ENCODE data around the gene RAF1. TPM values are rescaled to one million over a fixed set of nuclear protein-coding genes. Genes with fewer than 3 reads are reported as not detected.
"Not testable (repeated sequence)": the region's sequence is repeated elsewhere in the genome, so short reads cannot be mapped to it uniquely, and the experiment has no call there.

RAF1 gene
- total and polyA plus RNA-seq, 7 experiments from 2014 or later = 50.2 to 129 (median 114) TPM

DNA sequence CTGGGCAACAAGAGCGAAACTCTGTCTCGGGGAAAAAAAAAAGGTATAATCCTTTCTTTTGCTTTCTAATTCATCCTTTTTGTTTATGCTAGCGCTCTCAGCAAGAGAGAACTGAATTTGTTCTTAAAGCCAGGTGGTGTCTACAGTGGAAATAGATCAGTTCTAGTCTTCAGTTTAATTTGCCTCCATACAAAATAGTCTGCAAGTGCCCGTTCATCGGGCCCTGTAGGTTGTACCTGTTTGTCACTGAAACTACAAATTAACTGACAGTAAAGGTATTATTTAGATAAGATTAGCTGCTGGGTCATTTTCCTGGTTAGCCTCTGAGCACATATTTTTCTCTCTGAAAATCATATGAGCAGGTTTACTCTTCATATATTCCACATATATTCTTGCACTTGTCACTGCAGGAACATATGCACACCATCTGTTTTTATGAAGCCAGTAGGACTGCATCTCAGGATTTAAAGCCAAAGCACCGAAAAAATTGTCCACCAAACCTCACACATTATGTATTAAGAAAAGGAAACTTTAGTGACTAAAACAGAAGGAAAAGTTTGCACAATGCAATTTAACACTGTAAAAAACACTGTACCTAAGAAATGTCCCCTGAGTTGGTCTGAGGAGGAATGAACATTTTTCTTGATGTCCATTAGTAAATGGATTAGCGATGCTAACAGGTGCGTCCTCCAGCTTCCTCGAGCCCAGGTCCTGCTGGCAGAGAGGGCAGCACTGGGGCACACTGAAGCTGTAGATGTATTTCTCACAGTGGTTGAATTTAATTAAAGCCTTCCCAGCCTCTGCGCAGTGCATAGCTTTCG, 119.1 kb downstream of the RAF1 start:
- peaks cover 0 to 4% (median 0%) of the 10 kb centered on the region in 5 donors for H3K36me3 Mint-ChIP-seq
- H3K4me1 ChIP-seq (ENCODE audit: control insufficient read depth in 2 of 2, insufficient read depth in 2 of 2, low read length in 2 of 2) = no peaks in the 10 kb centered on the region

DNA sequence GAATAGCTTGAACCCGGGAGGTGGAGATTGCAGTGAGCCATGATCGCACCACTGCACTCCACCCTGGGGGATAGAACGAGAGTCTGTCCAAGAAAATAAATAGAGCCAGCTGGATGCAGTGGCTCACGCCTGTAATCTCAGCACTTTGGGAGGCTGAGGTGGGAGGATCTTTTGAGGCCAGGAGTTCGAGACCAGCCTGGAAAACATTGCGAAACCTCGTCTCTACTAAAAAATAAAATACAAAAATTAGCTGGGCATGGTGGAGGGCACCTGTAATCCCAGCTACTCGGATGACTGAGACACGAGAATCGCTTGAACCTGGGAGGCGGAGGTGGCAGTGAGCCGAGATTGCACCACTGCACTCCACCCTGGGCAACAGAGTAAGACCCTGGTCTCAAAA, 120.4 kb downstream of the RAF1 start:
- H3K4me3 Mint-ChIP-seq; H3K4me1 Mint-ChIP-seq; POLR2A ChIA-PET; H3K27ac ChIP-seq (ENCODE audit: low read depth, low read length); H3K27me3 Mint-ChIP-seq; H3K27me3 ChIP-seq (ENCODE audit: control insufficient read depth in 2 of 2, insufficient read depth in 2 of 2, low read length in 2 of 2); H3K9me3 Mint-ChIP-seq; intact Hi-C loops (cut with micrococcal nuclease); H3K9me3 ChIP-seq (ENCODE audit: control insufficient read depth in 2 of 3, low read length in 3 of 3); H3K4me1 ChIP-seq (ENCODE audit: control insufficient read depth in 2 of 2, insufficient read depth in 2 of 2, low read length in 2 of 2); H3K4me3 ChIP-seq (ENCODE audit: low read length); ATAC-seq; DNase-seq; H3K36me3 ChIP-seq (ENCODE audit: control insufficient read depth in 2 of 3, insufficient read depth in 3 of 3, low read length in 3 of 3); H3K27ac Mint-ChIP-seq: not testable (repeated sequence)
- CTCF ChIA-PET = interaction anchor here (0.6 kb wide), 1 partner anchor 1018 kb away, joined by 4 read pairs; no protein-coding TSS in a partner anchor
- H3K36me3 Mint-ChIP-seq = peaks cover 0 to 13% (median 0%) of the 10 kb centered on the region in 5 donors

More for the DNA sequence above, 119.1 kb downstream of the RAF1 start:
- Histone ChIP-seq H3K4me3 (ENCODE audit: low read length) (no peak overlapping the region), H3K36me3 (ENCODE audit: control insufficient read depth in 2 of 3, insufficient read depth in 3 of 3, low read length in 3 of 3) (no peaks in the 10 kb centered on the region), H3K27ac (ENCODE audit: low read depth, low read length) (no peak overlapping the region), H3K27me3 (ENCODE audit: control insufficient read depth in 2 of 2, insufficient read depth in 2 of 2, low read length in 2 of 2) (no peaks in the 10 kb centered on the region), H3K9me3 (ENCODE audit: control insufficient read depth in 2 of 3, low read length in 3 of 3) (no peaks in the 10 kb centered on the region)
- ATAC-seq (no peak), DNase-seq (no peak)
- H3K27ac Mint-ChIP-seq = no peak overlapping the region
- peaks cover 0 to 2% (median 0%) of the 10 kb centered on the region in 7 donors for H3K4me1 Mint-ChIP-seq
- CTCF ChIA-PET = no interaction called here
- no peak overlapping the region for H3K4me3 Mint-ChIP-seq
- H3K27me3 Mint-ChIP-seq = no peaks in the 10 kb centered on the region
- H3K9me3 Mint-ChIP-seq = no peaks in the 10 kb centered on the region
- POLR2A ChIA-PET = no interaction called here
- intact Hi-C loops (cut with micrococcal nuclease) = no loop called here

DNA sequence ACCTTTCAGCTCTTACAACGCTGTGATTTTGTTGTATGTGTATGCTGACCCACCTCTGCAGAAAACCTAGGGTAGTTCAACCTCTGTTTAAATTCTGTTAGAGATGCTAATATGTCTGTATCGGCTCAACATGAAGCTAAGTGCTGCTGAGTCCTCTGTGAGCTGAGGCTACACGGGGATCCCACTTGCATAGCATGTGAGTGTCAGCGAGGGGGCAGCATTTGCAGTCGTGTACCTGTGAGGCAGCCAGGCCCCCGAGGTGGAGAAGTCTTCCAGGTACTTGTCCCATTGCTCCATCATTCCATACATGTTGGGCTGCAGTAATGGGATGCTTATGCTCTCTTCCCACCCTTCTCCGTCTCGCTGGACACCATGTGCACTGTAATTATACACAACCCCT, 122.3 kb downstream of the RAF1 start:
- H3K9me3 ChIP-seq (ENCODE audit: control insufficient read depth in 2 of 3, low read length in 3 of 3) = no peaks in the 10 kb centered on the region
- no peak for ATAC-seq

GRCh38 chr3:12536423-12536822, 127.5 kb downstream of the RAF1 start:
- Histone ChIP-seq H3K9me3 (ENCODE audit: control insufficient read depth in 2 of 3, low read length in 3 of 3) (no peaks in the 10 kb centered on the region), H3K4me1 (ENCODE audit: control insufficient read depth in 2 of 2, insufficient read depth in 2 of 2, low read length in 2 of 2) (no peaks in the 10 kb centered on the region), H3K4me3 (ENCODE audit: low read length) (no peak overlapping the region), H3K27me3 (ENCODE audit: control insufficient read depth in 2 of 2, insufficient read depth in 2 of 2, low read length in 2 of 2) (no peaks in the 10 kb centered on the region), H3K36me3 (ENCODE audit: control insufficient read depth in 2 of 3, insufficient read depth in 3 of 3, low read length in 3 of 3) (peaks cover 0 to 21% (median 4%) of the 10 kb centered on the region in 3 experiments), H3K27ac (ENCODE audit: low read depth, low read length) (no peak overlapping the region)
- intact Hi-C loops (cut with micrococcal nuclease) = no loop called here
- H3K4me3 Mint-ChIP-seq = no peak overlapping the region
- H3K4me1 Mint-ChIP-seq = no peaks in the 10 kb centered on the region
- POLR2A ChIA-PET = no interaction called here
- peaks cover 0 to 24% (median 9%) of the 10 kb centered on the region in 5 donors for H3K36me3 Mint-ChIP-seq
- no peaks in the 10 kb centered on the region for H3K9me3 Mint-ChIP-seq
- ATAC-seq (no peak), DNase-seq (no peak)
- CTCF ChIA-PET = interaction anchor here (0.6 kb wide), 1 partner anchor 78 kb away, joined by 3 read pairs; no protein-coding TSS in a partner anchor
- no peak overlapping the region for H3K27ac Mint-ChIP-seq
- H3K27me3 Mint-ChIP-seq = no peaks in the 10 kb centered on the region

More for the DNA sequence above, 122.3 kb downstream of the RAF1 start:
- no peak overlapping the region for H3K4me3 Mint-ChIP-seq
- no peaks in the 10 kb centered on the region for H3K36me3 ChIP-seq (ENCODE audit: control insufficient read depth in 2 of 3, insufficient read depth in 3 of 3, low read length in 3 of 3)
- no peak overlapping the region for H3K4me3 ChIP-seq (ENCODE audit: low read length)
- H3K4me1 ChIP-seq (ENCODE audit: control insufficient read depth in 2 of 2, insufficient read depth in 2 of 2, low read length in 2 of 2) = no peaks in the 10 kb centered on the region
- H3K27ac Mint-ChIP-seq = peak overlapping the region in 2 of 9 donors; percentile 63 to 74
- POLR2A ChIA-PET = no interaction called here
- no peak overlapping the region for H3K27ac ChIP-seq (ENCODE audit: low read depth, low read length)
- H3K36me3 Mint-ChIP-seq = peaks cover 0 to 13% (median 0%) of the 10 kb centered on the region in 5 donors
- H3K4me1 Mint-ChIP-seq = peaks cover 0 to 2% (median 0%) of the 10 kb centered on the region in 7 donors
- intact Hi-C loops (cut with micrococcal nuclease) = no loop called here
- CTCF ChIA-PET = no interaction called here
- H3K27me3 Mint-ChIP-seq = no peaks in the 10 kb centered on the region
- H3K27me3 ChIP-seq (ENCODE audit: control insufficient read depth in 2 of 2, insufficient read depth in 2 of 2, low read length in 2 of 2) = no peaks in the 10 kb centered on the region
- DNase-seq = no peak
- H3K9me3 Mint-ChIP-seq = no peaks in the 10 kb centered on the region

Other genes starting within 250 kb of the RAF1 start
- 10 to 100 TPM; 12.1 to 27.5 (median 13.6) TPM for gene TSEN2, start 179.6 kb downstream of the RAF1 start, total RNA-seq
- gene TSEN2, start 179.6 kb downstream of the RAF1 start, polyA plus RNA-seq = 10 to 100 TPM; 13.9 to 20.0 TPM
- not detected for gene MKRN2OS, start 118.6 kb downstream of the RAF1 start, total RNA-seq
- not detected for gene MKRN2OS, start 118.6 kb downstream of the RAF1 start, polyA plus RNA-seq
- 10 to 100 TPM; 21.9 to 34.5 (median 25.4) TPM for gene MKRN2, start 107.0 kb downstream of the RAF1 start, total RNA-seq
- 10 to 100 TPM; 49.8 to 66.2 TPM for gene MKRN2, start 107.0 kb downstream of the RAF1 start, polyA plus RNA-seq
- gene TMEM40, start 95.1 kb upstream of the RAF1 start, total RNA-seq = 1 to 10 TPM in 1 of 5 experiments, not detected in 4; 1.1 TPM
- gene TMEM40, start 95.1 kb upstream of the RAF1 start, polyA plus RNA-seq = not detected
- 1 to 10 TPM in 4 of 5 experiments, under 1 TPM in 1; 0.15 to 8.2 (median 4.3) TPM for gene CAND2, start 132.6 kb upstream of the RAF1 start, total RNA-seq
- 1 to 10 TPM; 3.4 to 5.5 TPM for gene CAND2, start 132.6 kb upstream of the RAF1 start, polyA plus RNA-seq
- 1,000 to 10,000 TPM; 1,890 to 4,471 (median 4,246) TPM for gene RPL32, start 177.4 kb upstream of the RAF1 start, total RNA-seq
- gene RPL32, start 177.4 kb upstream of the RAF1 start, polyA plus RNA-seq = 1,000 to 10,000 TPM; 4,172 to 4,415 TPM

Data from naive thymus-derived CD4-positive, alpha-beta T cell (primary cell).